Fibroblast of peridontal ligament (primary cell): Measurements from ENCODE around the gene CST3.
A peak's percentile ranks its signal among the peaks of the same experiment; 100 is the strongest.
"Not testable (repeated sequence)": the region's sequence is repeated elsewhere in the genome, so short reads cannot be mapped to it uniquely, and the experiment has no call there.

ENCODE experiments used
- DNase-seq: peaks from one replicate; pipeline ENCODE4 v3.0.0-alpha.2; 2010; ENCODE audit errors: extremely low read depth

CST3 gene

GRCh38 chr20:23662276-23662870, 24.6 kb upstream of the CST3 start:
- no peak for DNase-seq

GRCh38 chr20:23661002-23661429, 23.3 kb upstream of the CST3 start:
- DNase-seq: no peak

- peak; percentile 76 for DNase-seq
These were observed 22.5 kb upstream of the CST3 start for GRCh38 chr20:23659989-23660837.

- DNase-seq: not testable (repeated sequence)
These were observed 21.8 kb upstream of the CST3 start for GRCh38 chr20:23659610-23659988.

GRCh38 chr20:23658989-23659609, 21.3 kb upstream of the CST3 start:
- no peak for DNase-seq

GRCh38 chr20:23658336-23658735, 20.6 kb upstream of the CST3 start:
- no peak for DNase-seq

- no peak for DNase-seq
These were observed 19.4 kb upstream of the CST3 start for GRCh38 chr20:23657202-23657601.

- no peak for DNase-seq
These were observed 18.6 kb upstream of the CST3 start for GRCh38 chr20:23656372-23656771.

GRCh38 chr20:23655491-23656211, 17.9 kb upstream of the CST3 start:
- DNase-seq: peak; percentile 33

- no peak for DNase-seq
These were observed 17.0 kb upstream of the CST3 start for GRCh38 chr20:23654717-23655116.

GRCh38 chr20:23654000-23654399, 16.2 kb upstream of the CST3 start:
- no peak for DNase-seq

GRCh38 chr20:23653400-23653938, 15.7 kb upstream of the CST3 start:
- no peak for DNase-seq

- no peak for DNase-seq
These were observed 15.2 kb upstream of the CST3 start for GRCh38 chr20:23652926-23653325.

GRCh38 chr20:23652371-23652770, 14.6 kb upstream of the CST3 start:
- no peak for DNase-seq

GRCh38 chr20:23651117-23651516, 13.4 kb upstream of the CST3 start:
- DNase-seq: no peak

GRCh38 chr20:23649830-23650417, 12.2 kb upstream of the CST3 start:
- DNase-seq: no peak

GRCh38 chr20:23649242-23649641, 11.5 kb upstream of the CST3 start:
- DNase-seq: no peak

- DNase-seq: no peak
These were observed 9.6 kb upstream of the CST3 start for GRCh38 chr20:23647346-23647745.

- DNase-seq: no peak
These were observed 8.5 kb upstream of the CST3 start for GRCh38 chr20:23646106-23646873.

- DNase-seq: no peak
These were observed 7.8 kb upstream of the CST3 start for GRCh38 chr20:23645575-23645974.

- DNase-seq: no peak
These were observed 6.4 kb upstream of the CST3 start for GRCh38 chr20:23644164-23644563.
